Ishikawa (cell line): ENCODE results near the gene PKNOX2.

Experiments
- EGR1 ChIP-seq: IDR thresholded peaks from 2 replicates; pipeline ENCODE4 v1.6.1; 2012
- EP300 ChIP-seq: IDR thresholded peaks from 2 replicates; pipeline ENCODE4 v1.6.1; 2012; ENCODE audit warnings: borderline replicate concordance
- NFIC ChIP-seq: IDR thresholded peaks from 2 replicates; pipeline ENCODE4 v1.6.1; 2012
- TAF1 ChIP-seq: IDR thresholded peaks from 2 replicates; pipeline ENCODE4 v1.6.1; 2012; ENCODE audit warnings: low read depth, mild to moderate bottlenecking
- YY1 ChIP-seq: IDR thresholded peaks from 2 replicates; pipeline ENCODE4 v1.6.1; 2012; ENCODE audit warnings: low read depth
- TF ChIP-seq, protein P1 (sequence below): IDR thresholded peaks from 2 replicates; pipeline ENCODE4 v1.6.1; 2012; ENCODE audit warnings: low read depth, mild to moderate bottlenecking
- TF ChIP-seq, protein P2 (sequence below): IDR thresholded peaks from 2 replicates; pipeline ENCODE4 v1.6.1; 2012

DNA sequence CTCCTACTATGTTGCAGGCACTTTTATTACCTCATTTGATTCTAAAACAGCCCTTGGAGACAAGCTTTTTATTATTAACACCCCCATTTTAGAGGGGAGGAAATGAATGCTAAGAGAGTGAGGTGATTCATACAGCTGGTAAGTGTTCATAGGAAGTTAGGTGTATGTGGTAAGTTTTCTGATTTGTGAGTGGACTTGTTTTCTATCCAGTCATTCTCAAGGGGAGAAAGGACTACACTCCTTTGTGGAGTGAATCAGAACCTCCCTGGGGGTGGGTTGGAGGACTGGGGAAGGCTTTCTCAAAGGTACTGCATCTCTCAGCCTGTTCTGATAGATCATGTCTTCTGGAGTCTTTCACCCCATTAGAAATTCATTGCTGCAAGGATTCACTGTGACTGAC is 23.5 kb downstream of the PKNOX2 start:
- TF ChIP-seq EGR1: no peak
- TF ChIP-seq TAF1: no peak
- TF ChIP-seq, protein P1, sequence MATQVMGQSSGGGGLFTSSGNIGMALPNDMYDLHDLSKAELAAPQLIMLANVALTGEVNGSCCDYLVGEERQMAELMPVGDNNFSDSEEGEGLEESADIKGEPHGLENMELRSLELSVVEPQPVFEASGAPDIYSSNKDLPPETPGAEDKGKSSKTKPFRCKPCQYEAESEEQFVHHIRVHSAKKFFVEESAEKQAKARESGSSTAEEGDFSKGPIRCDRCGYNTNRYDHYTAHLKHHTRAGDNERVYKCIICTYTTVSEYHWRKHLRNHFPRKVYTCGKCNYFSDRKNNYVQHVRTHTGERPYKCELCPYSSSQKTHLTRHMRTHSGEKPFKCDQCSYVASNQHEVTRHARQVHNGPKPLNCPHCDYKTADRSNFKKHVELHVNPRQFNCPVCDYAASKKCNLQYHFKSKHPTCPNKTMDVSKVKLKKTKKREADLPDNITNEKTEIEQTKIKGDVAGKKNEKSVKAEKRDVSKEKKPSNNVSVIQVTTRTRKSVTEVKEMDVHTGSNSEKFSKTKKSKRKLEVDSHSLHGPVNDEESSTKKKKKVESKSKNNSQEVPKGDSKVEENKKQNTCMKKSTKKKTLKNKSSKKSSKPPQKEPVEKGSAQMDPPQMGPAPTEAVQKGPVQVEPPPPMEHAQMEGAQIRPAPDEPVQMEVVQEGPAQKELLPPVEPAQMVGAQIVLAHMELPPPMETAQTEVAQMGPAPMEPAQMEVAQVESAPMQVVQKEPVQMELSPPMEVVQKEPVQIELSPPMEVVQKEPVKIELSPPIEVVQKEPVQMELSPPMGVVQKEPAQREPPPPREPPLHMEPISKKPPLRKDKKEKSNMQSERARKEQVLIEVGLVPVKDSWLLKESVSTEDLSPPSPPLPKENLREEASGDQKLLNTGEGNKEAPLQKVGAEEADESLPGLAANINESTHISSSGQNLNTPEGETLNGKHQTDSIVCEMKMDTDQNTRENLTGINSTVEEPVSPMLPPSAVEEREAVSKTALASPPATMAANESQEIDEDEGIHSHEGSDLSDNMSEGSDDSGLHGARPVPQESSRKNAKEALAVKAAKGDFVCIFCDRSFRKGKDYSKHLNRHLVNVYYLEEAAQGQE: no peak
- no peak for TF ChIP-seq YY1
- TF ChIP-seq, protein P2, sequence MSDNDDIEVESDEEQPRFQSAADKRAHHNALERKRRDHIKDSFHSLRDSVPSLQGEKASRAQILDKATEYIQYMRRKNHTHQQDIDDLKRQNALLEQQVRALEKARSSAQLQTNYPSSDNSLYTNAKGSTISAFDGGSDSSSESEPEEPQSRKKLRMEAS: no peak
- no peak for TF ChIP-seq EP300
- no peak for TF ChIP-seq NFIC
